22Rv1 (cell line): ENCODE data around the gene IL6.

Experiments used
- CTCF ChIP-seq: fragments of 450-650 bp; IDR thresholded peaks from 2 replicates; pipeline ENCODE4 v1.5.1; 2017; ENCODE audit warnings: mild to moderate bottlenecking
- ZFX ChIP-seq: fragments of 450-650 bp; IDR thresholded peaks from 2 replicates; pipeline ENCODE4 v1.6.1; 2017; ENCODE audit warnings: antibody characterized with exemption, borderline replicate concordance

GRCh38 chr7:22686620-22687019 lies 40.4 kb upstream of the IL6 start:
- TF ChIP-seq CTCF (no peak), ZFX (no peak)
